ENCODE measurements around the gene MAPK14. TPM values are rescaled to one million over a fixed set of nuclear protein-coding genes. Genes with fewer than 3 reads are reported as not detected.

Gene MAPK14
- total RNA-seq, 1 donor from 2014 or later = 41.3 TPM

- H3K79me2 ChIP-seq (ENCODE audit: insufficient read depth, low read length) = peaks cover 72% of the 10 kb centered on the region
- no peak overlapping the region for H3K27ac ChIP-seq (ENCODE audit: low read depth, low read length)
- H3K4me2 ChIP-seq (ENCODE audit: low read length) = peak overlapping the region; percentile 31
Measured at GRCh38 chr6:36064770-36065396, 37.3 kb downstream of the MAPK14 start.

GRCh38 chr6:36065916-36066315 is 38.3 kb downstream of the MAPK14 start:
- no peak overlapping the region for H3K27ac Mint-ChIP-seq (ENCODE audit: unreplicated experiment)
- H3K4me1 Mint-ChIP-seq (ENCODE audit: low read depth, unreplicated experiment) = peaks cover 32% of the 10 kb centered on the region
- H3K36me3 ChIP-seq (ENCODE audit: insufficient read depth, low read length) = peaks cover 3% of the 10 kb centered on the region
- H3K79me2 ChIP-seq (ENCODE audit: insufficient read depth, low read length) = peaks cover 79% of the 10 kb centered on the region
- no peaks in the 10 kb centered on the region for H3K9me3 Mint-ChIP-seq (ENCODE audit: unreplicated experiment)
- H3K27me3 Mint-ChIP-seq (ENCODE audit: low read depth, unreplicated experiment) = no peaks in the 10 kb centered on the region
- H3K4me1 ChIP-seq (ENCODE audit: insufficient read depth, low read length) = peaks cover 3% of the 10 kb centered on the region
- H3K9me3 ChIP-seq (ENCODE audit: insufficient read depth, low read depth, low read length) = no peaks in the 10 kb centered on the region
- no peak overlapping the region for H3K4me3 Mint-ChIP-seq (ENCODE audit: unreplicated experiment)
- no peak overlapping the region for H3K4me3 ChIP-seq (ENCODE audit: insufficient read depth, low read depth, low read length)
- H3K27ac ChIP-seq (ENCODE audit: low read depth, low read length) = no peak overlapping the region
- peak overlapping the region; percentile 31 for H3K4me2 ChIP-seq (ENCODE audit: low read length)
- no peak overlapping the region for H2AFZ ChIP-seq (ENCODE audit: low read depth, low read length)
- DNase-seq (ENCODE audit: low read depth) = no peak
- TF ChIP-seq EZH2 (IDR thresholded peaks at IDR 0.05; ENCODE audit: insufficient read depth, low read length) (no peak), CTCF (IDR thresholded peaks at IDR 0.05; ENCODE audit: insufficient read depth, low read depth, low read length) (no peak)
- no peak for FAIRE-seq
- peaks cover 7% of the 10 kb centered on the region for H3K36me3 Mint-ChIP-seq (ENCODE audit: low read depth, unreplicated experiment)
- no peak overlapping the region for H3K9ac ChIP-seq (ENCODE audit: low read length)
- peaks cover 90% of the 10 kb centered on the region for H4K20me1 ChIP-seq (ENCODE audit: insufficient read depth, low read length)
- no peaks in the 10 kb centered on the region for H3K27me3 ChIP-seq (ENCODE audit: insufficient read depth, low read length)

More at GRCh38 chr6:36064770-36065396, 37.3 kb downstream of the MAPK14 start:
- H3K9me3 Mint-ChIP-seq (ENCODE audit: unreplicated experiment) = no peaks in the 10 kb centered on the region
- H3K36me3 ChIP-seq (ENCODE audit: insufficient read depth, low read length) = peaks cover 11% of the 10 kb centered on the region
- no peak overlapping the region for H3K4me3 ChIP-seq (ENCODE audit: insufficient read depth, low read depth, low read length)
- no peak for FAIRE-seq
- TF ChIP-seq CTCF (IDR thresholded peaks at IDR 0.05; ENCODE audit: insufficient read depth, low read depth, low read length) = no peak
- no peak for TF ChIP-seq EZH2 (IDR thresholded peaks at IDR 0.05; ENCODE audit: insufficient read depth, low read length)
- no peak overlapping the region for H2AFZ ChIP-seq (ENCODE audit: low read depth, low read length)
- H4K20me1 ChIP-seq (ENCODE audit: insufficient read depth, low read length) = peaks cover 91% of the 10 kb centered on the region
- no peak overlapping the region for H3K27ac Mint-ChIP-seq (ENCODE audit: unreplicated experiment)
- H3K27me3 Mint-ChIP-seq (ENCODE audit: low read depth, unreplicated experiment) = no peaks in the 10 kb centered on the region
- H3K4me1 ChIP-seq (ENCODE audit: insufficient read depth, low read length) = peaks cover 3% of the 10 kb centered on the region
- no peak overlapping the region for H3K4me3 Mint-ChIP-seq (ENCODE audit: unreplicated experiment)
- H3K4me1 Mint-ChIP-seq (ENCODE audit: low read depth, unreplicated experiment) = peaks cover 32% of the 10 kb centered on the region
- no peaks in the 10 kb centered on the region for H3K9me3 ChIP-seq (ENCODE audit: insufficient read depth, low read depth, low read length)
- H3K36me3 Mint-ChIP-seq (ENCODE audit: low read depth, unreplicated experiment) = peaks cover 14% of the 10 kb centered on the region
- no peak overlapping the region for H3K9ac ChIP-seq (ENCODE audit: low read length)
- DNase-seq (ENCODE audit: low read depth) = no peak
- no peaks in the 10 kb centered on the region for H3K27me3 ChIP-seq (ENCODE audit: insufficient read depth, low read length)

GRCh38 chr6:36066817-36067216 is 39.2 kb downstream of the MAPK14 start:
- Histone ChIP-seq H2AFZ (ENCODE audit: low read depth, low read length) (no peak overlapping the region), H3K9me3 (ENCODE audit: insufficient read depth, low read depth, low read length) (no peaks in the 10 kb centered on the region), H3K4me3 (ENCODE audit: insufficient read depth, low read depth, low read length) (no peak overlapping the region), H3K9ac (ENCODE audit: low read length) (no peak overlapping the region), H3K4me1 (ENCODE audit: insufficient read depth, low read length) (peaks cover 3% of the 10 kb centered on the region), H3K27me3 (ENCODE audit: insufficient read depth, low read length) (no peaks in the 10 kb centered on the region), H3K4me2 (ENCODE audit: low read length) (no peak overlapping the region), H4K20me1 (ENCODE audit: insufficient read depth, low read length) (peaks cover 89% of the 10 kb centered on the region), H3K79me2 (ENCODE audit: insufficient read depth, low read length) (peaks cover 85% of the 10 kb centered on the region), H3K27ac (ENCODE audit: low read depth, low read length) (no peak overlapping the region), H3K36me3 (ENCODE audit: insufficient read depth, low read length) (peaks cover 3% of the 10 kb centered on the region)
- Mint-ChIP-seq H3K27ac (ENCODE audit: unreplicated experiment) (no peak overlapping the region), H3K4me3 (ENCODE audit: unreplicated experiment) (no peak overlapping the region), H3K4me1 (ENCODE audit: low read depth, unreplicated experiment) (peaks cover 32% of the 10 kb centered on the region), H3K36me3 (ENCODE audit: low read depth, unreplicated experiment) (peaks cover 3% of the 10 kb centered on the region), H3K9me3 (ENCODE audit: unreplicated experiment) (no peaks in the 10 kb centered on the region), H3K27me3 (ENCODE audit: low read depth, unreplicated experiment) (no peaks in the 10 kb centered on the region)
- DNase-seq (ENCODE audit: low read depth) = no peak
- no peak for FAIRE-seq
- TF ChIP-seq EZH2 (IDR thresholded peaks at IDR 0.05; ENCODE audit: insufficient read depth, low read length) (no peak), CTCF (IDR thresholded peaks at IDR 0.05; ENCODE audit: insufficient read depth, low read depth, low read length) (no peak)
